HG03342 (cell line): Measurements from ENCODE around the gene KREMEN1.

Experiments used
- ATAC-seq: cut with Tn5 transposase; IDR thresholded peaks from one replicate; pipeline ENCODE4 v1.9.1; 2021; ENCODE audit warnings: mild to moderate bottlenecking, moderate library complexity; ENCODE audit not compliant: unreplicated experiment

The KREMEN1 gene

GRCh38 chr22:29148036-29148435 is 75.2 kb downstream of the KREMEN1 start:
- no peak for ATAC-seq

GRCh38 chr22:29148826-29149225 is 76.0 kb downstream of the KREMEN1 start:
- no peak for ATAC-seq

- ATAC-seq = no peak
These were observed 77.2 kb downstream of the KREMEN1 start for GRCh38 chr22:29149841-29150555.

GRCh38 chr22:29150701-29151100 is 77.9 kb downstream of the KREMEN1 start:
- no peak for ATAC-seq

GRCh38 chr22:29151316-29151715 is 78.5 kb downstream of the KREMEN1 start:
- no peak for ATAC-seq

- ATAC-seq = no peak
These were observed 79.5 kb downstream of the KREMEN1 start for GRCh38 chr22:29152045-29152953.

- ATAC-seq = no peak
These were observed 80.3 kb downstream of the KREMEN1 start for GRCh38 chr22:29152954-29153719.

- no peak for ATAC-seq
These were observed 81.7 kb downstream of the KREMEN1 start for GRCh38 chr22:29154364-29155048.

GRCh38 chr22:29155966-29156365 is 83.1 kb downstream of the KREMEN1 start:
- no peak for ATAC-seq

GRCh38 chr22:29156507-29156906 is 83.7 kb downstream of the KREMEN1 start:
- ATAC-seq = no peak

GRCh38 chr22:29157759-29158535 is 85.1 kb downstream of the KREMEN1 start:
- no peak for ATAC-seq

GRCh38 chr22:29158546-29158945 is 85.7 kb downstream of the KREMEN1 start:
- ATAC-seq = no peak

- no peak for ATAC-seq
These were observed 91.0 kb downstream of the KREMEN1 start for GRCh38 chr22:29163808-29164207.

GRCh38 chr22:29165321-29166060 is 92.7 kb downstream of the KREMEN1 start:
- no peak for ATAC-seq

GRCh38 chr22:29166180-29166579 is 93.3 kb downstream of the KREMEN1 start:
- ATAC-seq = no peak

GRCh38 chr22:29167032-29167911 is 94.4 kb downstream of the KREMEN1 start:
- ATAC-seq = peak; percentile 91

GRCh38 chr22:29171721-29172120 is 98.9 kb downstream of the KREMEN1 start:
- ATAC-seq = no peak

GRCh38 chr22:29172216-29172615 is 99.4 kb downstream of the KREMEN1 start:
- ATAC-seq = no peak
